Parathyroid adenoma (tissue), 2 donors: ENCODE results near the gene DDX10.

Experiments used
- H2AFZ ChIP-seq: fragments of 300-600 bp; sonication (generic); one replicate; pipeline ENCODE4 v1.7.0; 2017; ENCODE audit warnings: antibody characterized with exemption, mild to moderate bottlenecking
- H3K27ac ChIP-seq: fragments of 300-600 bp; sonication (generic); one replicate; pipeline ENCODE4 v1.7.0; 2017
- H3K27me3 ChIP-seq: fragments of 300-600 bp; sonication (generic); one replicate; pipeline ENCODE4 v1.7.0; 2017; ENCODE audit warnings: low read length; ENCODE audit not compliant: control insufficient read depth, insufficient read depth
- H3K36me3 ChIP-seq: fragments of 300-600 bp; sonication (generic); one replicate; pipeline ENCODE4 v1.7.0; 2017; ENCODE audit warnings: low read length; ENCODE audit not compliant: control insufficient read depth, insufficient read depth
- H3K4me1 ChIP-seq: fragments of 300-600 bp; sonication (generic); one replicate; pipeline ENCODE4 v1.7.0; 2017; ENCODE audit warnings: control low read depth
- H3K4me2 ChIP-seq: fragments of 300-600 bp; sonication (generic); one replicate; pipeline ENCODE4 v1.7.0; 2017; ENCODE audit warnings: low read length
- H3K4me3 ChIP-seq: fragments of 300-600 bp; sonication (generic); one replicate; pipeline ENCODE4 v1.7.0; 2017; ENCODE audit warnings: low read depth, low read length
- H3K79me2 ChIP-seq: fragments of 300-600 bp; sonication (generic); one replicate; pipeline ENCODE4 v1.7.0; 2017; ENCODE audit warnings: control low read depth
- H3K9ac ChIP-seq: fragments of 300-600 bp; sonication (generic); one replicate; pipeline ENCODE4 v1.7.0; 2017; ENCODE audit warnings: mild to moderate bottlenecking
- H3K9me3 ChIP-seq: fragments of 300-600 bp; sonication (generic); one replicate; pipeline ENCODE4 v1.7.0; 2017; ENCODE audit warnings: low read length; ENCODE audit not compliant: control insufficient read depth
- CTCF ChIP-seq: fragments of 300-600 bp; sonication (generic); IDR thresholded peaks from one replicate; pipeline ENCODE4 v1.7.0; 2017; ENCODE audit warnings: antibody characterized with exemption, mild to moderate bottlenecking
- donor health status: primary hyperparathyroidism.

DDX10 gene

GRCh38 chr11:108852701-108853100 lies 187.8 kb downstream of the DDX10 start:
- Histone ChIP-seq H3K79me2 (no peaks in the 10 kb centered on the region), H3K27ac (no peak overlapping the region), H3K9ac (no peak overlapping the region), H3K27me3 (no peaks in the 10 kb centered on the region), H2AFZ (no peak overlapping the region), H3K36me3 (no peaks in the 10 kb centered on the region), H3K4me3 (no peak overlapping the region), H3K9me3 (no peaks in the 10 kb centered on the region), H3K4me2 (no peak overlapping the region), H3K4me1 (no peaks in the 10 kb centered on the region)
- TF ChIP-seq CTCF: no peak

GRCh38 chr11:108853151-108853550 lies 188.3 kb downstream of the DDX10 start:
- Histone ChIP-seq H2AFZ (no peak overlapping the region), H3K4me3 (no peak overlapping the region), H3K79me2 (no peaks in the 10 kb centered on the region), H3K4me1 (no peaks in the 10 kb centered on the region), H3K27me3 (no peaks in the 10 kb centered on the region), H3K27ac (no peak overlapping the region), H3K36me3 (no peaks in the 10 kb centered on the region), H3K9ac (no peak overlapping the region), H3K4me2 (no peak overlapping the region), H3K9me3 (no peaks in the 10 kb centered on the region)
- TF ChIP-seq CTCF: no peak

GRCh38 chr11:108853864-108854263 lies 189.0 kb downstream of the DDX10 start:
- no peak for TF ChIP-seq CTCF
- no peak overlapping the region for H3K9ac ChIP-seq
- H3K4me3 ChIP-seq: no peak overlapping the region
- no peaks in the 10 kb centered on the region for H3K4me1 ChIP-seq
- no peaks in the 10 kb centered on the region for H3K36me3 ChIP-seq
- no peak overlapping the region for H3K4me2 ChIP-seq
- no peaks in the 10 kb centered on the region for H3K27me3 ChIP-seq
- H3K27ac ChIP-seq: no peak overlapping the region
- no peaks in the 10 kb centered on the region for H3K79me2 ChIP-seq
- H3K9me3 ChIP-seq: no peaks in the 10 kb centered on the region
- H2AFZ ChIP-seq: no peak overlapping the region

GRCh38 chr11:108854346-108854745 lies 189.5 kb downstream of the DDX10 start:
- Histone ChIP-seq H3K36me3 (no peaks in the 10 kb centered on the region), H3K27me3 (no peaks in the 10 kb centered on the region), H3K9ac (no peak overlapping the region), H3K4me1 (no peaks in the 10 kb centered on the region), H3K9me3 (no peaks in the 10 kb centered on the region), H2AFZ (no peak overlapping the region), H3K4me3 (no peak overlapping the region), H3K79me2 (no peaks in the 10 kb centered on the region), H3K27ac (no peak overlapping the region), H3K4me2 (no peak overlapping the region)
- TF ChIP-seq CTCF: no peak

- Histone ChIP-seq H3K27me3 (no peaks in the 10 kb centered on the region), H3K79me2 (no peaks in the 10 kb centered on the region), H3K4me3 (no peak overlapping the region), H3K36me3 (no peaks in the 10 kb centered on the region), H3K9me3 (no peaks in the 10 kb centered on the region), H3K4me2 (no peak overlapping the region), H2AFZ (no peak overlapping the region), H3K27ac (no peak overlapping the region), H3K4me1 (no peaks in the 10 kb centered on the region), H3K9ac (no peak overlapping the region)
- TF ChIP-seq CTCF: no peak
These were observed 192.5 kb downstream of the DDX10 start for GRCh38 chr11:108857382-108857781.
